ENCODE data around the gene NCMAP.
"Not testable (repeated sequence)": the region's sequence is repeated elsewhere in the genome, so short reads cannot be mapped to it uniquely, and the experiment has no call there.

The NCMAP gene, protein sequence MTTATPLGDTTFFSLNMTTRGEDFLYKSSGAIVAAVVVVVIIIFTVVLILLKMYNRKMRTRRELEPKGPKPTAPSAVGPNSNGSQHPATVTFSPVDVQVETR

DNA sequence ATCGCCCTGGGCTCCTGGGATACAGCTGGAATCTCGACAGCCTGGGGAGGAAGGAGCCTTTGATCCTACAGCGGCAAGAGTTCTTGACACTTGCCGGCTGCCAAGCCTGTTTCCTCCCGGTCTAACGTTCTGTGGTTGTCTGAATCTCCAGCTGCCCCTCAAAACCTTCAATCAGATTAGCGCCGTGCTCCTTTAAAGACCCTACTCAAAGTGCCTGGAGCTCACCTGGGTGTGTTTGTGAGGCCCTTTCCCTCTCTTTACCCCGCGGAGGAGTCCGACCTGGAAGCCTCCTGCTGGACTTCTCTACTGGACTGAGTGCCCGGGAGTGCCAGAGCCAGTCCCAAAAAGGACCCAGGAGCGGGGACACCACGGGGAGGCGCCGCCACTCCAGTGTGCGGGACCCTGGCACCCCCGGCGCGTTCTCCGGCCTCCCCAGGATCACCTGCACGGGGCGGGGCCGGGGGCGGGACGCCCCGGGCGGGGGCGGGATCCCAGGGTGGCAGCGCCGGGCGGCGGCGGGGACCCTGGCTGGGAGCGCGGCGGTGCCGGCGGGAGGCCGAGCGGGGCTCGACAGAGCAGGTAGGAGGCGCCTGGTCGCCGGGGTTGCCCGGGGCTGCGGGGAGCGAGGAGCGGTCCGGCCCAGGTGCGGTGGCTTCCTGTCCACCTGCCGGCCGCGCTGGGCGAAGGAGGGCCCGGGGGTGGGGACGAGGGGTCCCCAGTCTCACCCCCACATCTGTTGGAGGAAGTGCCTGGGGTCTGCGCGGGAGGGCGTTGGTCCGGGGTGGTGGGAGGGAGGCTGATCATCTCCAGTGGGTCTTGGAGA, at the start of gene NCMAP:
NCMAP (plus strand) TSS at position 497 of the 823 bp plus-strand sequence. CDS start 39,344 bp downstream, outside the sequence.
- DNase-seq: no peak

DNA sequence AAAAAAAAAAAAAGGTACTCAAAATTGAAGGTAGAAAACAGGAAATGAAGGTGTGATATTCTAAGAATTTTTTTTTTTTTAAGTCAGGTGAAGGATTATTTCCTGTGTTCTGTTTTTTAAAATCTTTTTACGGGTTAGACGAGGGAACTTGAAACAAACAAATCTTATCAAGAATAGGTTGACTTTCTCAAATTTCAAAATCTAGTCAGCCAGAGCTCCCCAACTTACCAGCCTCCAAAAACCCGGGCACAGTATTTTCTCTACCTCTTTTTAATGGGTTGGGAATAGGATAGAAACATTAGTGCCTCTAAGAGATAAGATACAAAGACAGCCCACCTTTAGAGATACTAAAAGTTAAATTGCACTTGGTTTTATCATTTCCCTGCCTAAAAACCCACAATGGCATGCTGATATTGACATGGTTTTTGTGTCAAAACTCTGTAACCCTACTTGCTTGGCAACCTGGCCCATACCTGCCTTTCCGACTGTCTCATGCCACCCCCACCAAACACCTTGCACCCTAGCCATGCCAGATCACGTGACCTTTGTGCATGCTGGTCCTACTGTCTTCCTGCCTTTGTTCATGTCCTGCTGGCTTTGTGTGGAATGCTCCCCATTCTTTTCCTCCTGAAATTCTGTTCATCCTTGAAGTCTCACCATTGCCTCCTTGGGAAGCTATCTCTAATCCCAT, 49.1 kb upstream of the NCMAP start:
- no peak for DNase-seq

DNA sequence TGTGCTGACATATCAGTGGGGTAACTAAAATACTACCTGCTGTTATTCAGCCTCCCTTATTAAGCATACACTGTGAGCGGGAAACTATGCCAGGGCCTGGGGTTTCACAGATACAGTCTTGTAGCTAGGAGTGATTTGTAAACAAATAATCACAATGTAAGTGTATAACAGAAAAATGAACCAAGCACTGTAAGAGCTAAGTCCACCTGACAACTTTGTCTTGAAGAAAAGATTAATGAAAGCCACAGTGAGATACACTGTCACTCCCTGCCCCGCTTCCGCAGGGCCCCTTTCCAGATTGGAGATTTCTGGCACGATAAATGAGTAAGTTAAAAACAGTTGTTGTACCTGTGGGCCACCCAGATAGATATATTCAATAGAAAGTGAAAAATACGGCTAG, 48.5 kb upstream of the NCMAP start:
- no peak for DNase-seq

DNA sequence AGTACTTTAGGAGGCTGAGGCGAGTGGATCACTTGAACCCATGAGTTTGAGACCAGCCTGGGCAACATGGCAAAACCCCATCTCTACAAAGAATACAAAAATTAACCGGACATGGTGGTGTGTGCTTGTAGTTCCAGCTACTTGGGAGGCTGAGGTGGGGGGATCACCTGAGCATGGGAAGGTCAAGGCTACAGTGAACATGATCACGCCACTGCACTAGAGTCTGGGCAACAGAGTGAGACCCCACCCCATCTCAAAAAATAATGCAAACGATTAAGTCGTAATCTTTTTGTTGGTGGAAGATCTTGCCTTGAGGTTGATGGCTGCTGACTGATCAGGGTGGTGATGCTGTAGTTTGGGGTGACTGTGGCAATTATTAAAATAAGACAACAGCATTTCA, 47.0 kb upstream of the NCMAP start:
- no peak for DNase-seq

DNA sequence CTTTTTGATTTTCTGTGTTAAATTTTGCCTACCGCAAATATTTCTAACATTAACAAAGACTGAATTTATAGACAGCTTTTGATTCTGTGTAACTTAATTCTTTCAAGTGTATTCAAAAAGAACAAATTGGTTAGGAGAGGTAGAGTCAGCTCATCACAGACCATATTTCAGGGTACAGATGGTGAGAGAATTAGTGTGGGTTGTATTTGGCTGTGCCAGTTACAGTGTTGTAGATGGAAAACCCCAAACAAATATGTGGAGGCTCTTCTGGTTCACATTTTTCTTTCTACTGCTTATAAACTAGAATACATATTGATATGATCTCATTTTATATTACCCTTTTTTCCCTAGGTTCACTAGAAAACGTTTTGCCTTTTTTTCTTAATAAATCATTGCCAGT, 42.2 kb upstream of the NCMAP start:
- no peak for DNase-seq

DNA sequence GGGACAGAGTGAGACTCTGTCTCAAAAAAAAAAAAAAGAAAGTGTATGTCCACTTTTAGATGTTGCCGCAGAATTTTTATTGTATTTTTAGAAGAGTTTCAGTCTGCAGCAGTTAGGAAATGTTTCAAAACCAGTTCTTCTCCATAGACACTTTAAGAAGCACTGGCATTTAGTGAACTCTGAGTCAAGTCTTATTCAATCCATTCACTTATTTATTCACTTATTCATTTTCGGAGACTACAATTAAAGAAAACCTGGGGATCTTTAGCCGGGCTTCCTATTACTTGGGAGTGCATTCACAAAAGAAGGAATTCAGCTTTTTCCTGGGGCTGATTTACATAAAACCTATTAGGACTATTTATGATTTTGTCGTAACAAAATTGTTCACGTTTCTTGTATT, 40.9 kb upstream of the NCMAP start:
- DNase-seq: no peak

DNA sequence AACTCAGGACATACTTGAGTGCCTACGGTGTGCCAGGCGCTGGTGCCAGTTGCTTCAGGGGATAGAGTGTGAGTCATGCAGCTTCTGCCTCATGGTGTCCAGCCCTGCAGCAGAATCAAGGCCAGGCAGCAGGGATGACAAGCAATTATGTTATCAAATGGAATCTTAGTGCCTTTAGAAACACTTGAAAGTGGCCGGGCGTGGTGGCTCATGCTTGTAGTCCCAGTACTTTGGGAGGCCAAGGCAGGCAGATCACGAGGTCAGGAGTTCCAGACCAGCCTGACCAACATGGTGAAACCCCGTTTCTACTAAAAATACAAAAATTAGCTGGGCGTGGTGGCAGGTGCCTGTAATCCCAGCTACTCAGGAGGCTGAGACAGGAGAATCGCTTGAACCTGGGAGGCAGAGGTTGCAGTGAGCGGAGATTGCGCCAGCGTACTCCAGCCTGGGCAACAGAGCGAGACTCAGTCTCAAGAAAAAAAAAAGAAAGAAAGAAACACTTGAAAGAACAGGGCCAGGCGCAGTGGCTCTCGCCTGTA, 40.1 kb upstream of the NCMAP start:
- DNase-seq: not testable (repeated sequence)

DNA sequence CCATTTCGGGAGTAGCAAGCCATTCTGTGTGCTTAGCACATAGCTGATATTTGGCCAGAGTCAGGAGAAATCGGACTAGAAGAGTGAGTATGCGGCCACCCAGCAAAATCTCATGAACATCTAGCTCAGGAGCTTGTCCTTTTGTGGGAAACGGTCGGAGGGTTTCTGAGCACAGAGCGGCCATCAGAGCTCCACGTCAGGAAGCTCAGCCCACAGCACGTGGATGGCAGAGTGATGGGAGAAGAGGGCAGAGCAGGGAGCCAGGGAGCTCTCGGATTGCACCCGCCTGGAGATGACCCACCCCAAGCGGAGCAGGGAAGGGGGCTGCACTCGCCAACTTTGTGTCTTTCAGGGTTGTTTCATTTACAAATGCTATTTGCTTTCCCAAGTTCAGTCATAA, 39.4 kb upstream of the NCMAP start:
- DNase-seq: no peak

DNA sequence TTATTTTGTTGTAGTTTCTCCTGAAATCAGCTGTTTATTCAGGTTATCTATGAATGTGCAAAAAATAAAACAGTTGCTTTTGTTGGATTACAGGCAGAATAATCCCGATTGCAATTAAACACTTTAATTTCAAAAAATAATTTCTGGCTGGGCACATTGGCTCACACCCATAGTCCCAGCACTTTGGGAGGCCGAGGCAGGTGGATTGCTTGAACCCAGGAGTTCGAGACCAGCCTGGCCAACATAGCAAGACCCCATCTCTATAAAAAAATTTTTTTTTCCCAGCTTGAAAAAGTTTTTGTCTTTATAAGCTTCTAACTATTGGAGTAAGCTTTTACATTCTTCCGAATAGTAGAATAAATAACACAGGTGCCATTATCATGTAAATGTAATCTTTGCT, 38.0 kb upstream of the NCMAP start:
- no peak for DNase-seq

DNA sequence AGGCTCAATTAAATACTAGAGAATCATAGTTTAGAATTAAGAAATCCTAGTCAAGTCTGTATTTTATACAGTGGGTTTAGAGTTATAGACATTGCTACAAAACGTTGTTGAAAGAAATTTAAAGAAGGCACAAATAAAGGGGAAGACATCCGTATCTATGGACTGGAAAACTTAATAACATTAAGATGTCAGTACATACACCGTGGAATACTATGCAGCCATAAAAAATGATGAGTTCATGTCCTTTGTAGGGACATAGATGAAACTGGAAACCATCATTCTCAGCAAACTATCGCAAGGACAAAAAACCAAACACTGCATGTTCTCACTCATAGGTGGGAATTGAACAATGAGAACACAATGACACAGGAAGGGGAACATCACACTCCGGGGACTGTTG, 35.6 kb upstream of the NCMAP start:
- not testable (repeated sequence) for DNase-seq

DNA sequence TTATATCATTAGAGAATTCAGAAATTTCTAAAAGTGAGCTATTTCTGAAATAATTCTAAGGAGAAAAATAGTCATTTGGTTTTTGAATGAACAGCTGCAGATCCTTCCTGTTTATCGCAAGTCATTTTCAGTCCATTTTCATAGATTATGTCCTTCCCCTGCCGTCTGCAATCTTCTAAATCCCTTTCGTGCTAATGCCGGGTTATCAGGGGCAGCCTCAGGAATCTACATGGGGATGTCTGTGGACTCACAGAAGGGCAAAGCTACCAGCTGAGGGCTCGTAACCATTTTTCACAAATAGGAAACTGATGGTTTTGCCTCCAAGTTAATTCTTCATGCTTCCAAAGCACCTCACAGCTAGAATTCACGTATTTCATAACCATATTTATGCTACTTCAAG, 30.3 kb upstream of the NCMAP start:
- DNase-seq: no peak

DNA sequence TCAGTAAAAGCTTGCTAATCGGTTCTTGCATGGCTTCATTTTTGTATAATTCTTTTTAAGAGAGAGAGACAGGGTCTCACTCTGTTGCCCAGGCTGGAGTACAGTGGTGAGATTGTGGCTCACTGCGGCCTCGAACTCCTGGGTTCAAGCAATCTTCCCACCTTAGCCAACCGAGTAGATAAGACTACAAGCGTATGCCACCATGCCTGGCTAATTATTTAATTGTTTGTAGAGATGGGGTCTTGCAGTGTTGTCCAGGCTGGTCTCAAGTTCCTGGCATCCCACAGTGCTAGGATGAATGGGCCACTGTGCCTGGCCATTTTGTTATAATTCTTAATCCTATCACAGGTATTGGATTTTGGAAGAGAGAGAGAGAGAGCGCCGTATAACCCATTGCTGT, 29.8 kb upstream of the NCMAP start:
- no peak for DNase-seq

DNA sequence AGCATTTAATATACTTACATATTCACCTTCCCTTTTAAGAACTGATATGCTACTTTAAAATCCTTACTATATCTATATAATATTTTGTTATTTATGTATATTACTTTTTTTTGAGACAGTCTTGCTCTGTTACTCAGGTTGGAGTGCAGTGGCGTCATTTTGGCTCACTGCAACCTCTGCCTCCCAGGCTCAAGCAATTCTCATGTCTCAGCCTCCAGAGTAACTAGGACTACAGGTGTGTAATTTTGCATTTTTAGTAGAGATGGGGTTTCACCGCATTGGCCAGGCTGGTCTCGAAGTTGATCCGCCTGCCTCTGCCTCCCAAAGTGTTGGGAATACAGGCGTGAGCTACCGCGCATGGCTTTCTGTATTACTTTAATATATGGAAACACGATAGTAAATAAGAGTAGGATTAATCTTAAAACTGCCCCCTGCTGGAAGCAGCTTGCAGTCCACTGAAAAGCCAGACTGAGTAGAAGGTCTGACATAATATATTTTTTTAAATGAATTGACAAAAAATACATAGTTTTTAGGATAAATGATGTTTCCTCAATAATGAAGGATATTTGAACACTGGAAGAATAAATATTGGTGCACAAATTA, 28.8 kb upstream of the NCMAP start:
- DNase-seq: no peak

DNA sequence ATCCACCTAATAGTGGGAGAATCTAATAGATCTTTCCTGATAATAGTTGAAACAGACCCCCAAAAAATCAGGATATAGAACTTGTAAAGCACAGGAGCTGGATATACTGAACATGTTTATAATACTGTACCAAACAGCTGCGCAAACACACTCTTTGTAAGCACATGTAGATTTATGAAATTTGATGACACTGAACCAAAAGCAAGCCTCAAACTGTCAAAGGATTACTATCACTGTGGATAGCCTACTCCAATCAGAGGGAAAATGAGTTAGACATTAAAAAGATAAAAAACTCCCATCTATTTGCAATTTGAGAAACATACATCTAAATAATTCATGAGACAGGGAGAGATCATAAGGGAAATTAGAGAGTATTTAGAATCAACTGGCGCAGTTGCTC, 27.1 kb upstream of the NCMAP start:
- no peak for DNase-seq

DNA sequence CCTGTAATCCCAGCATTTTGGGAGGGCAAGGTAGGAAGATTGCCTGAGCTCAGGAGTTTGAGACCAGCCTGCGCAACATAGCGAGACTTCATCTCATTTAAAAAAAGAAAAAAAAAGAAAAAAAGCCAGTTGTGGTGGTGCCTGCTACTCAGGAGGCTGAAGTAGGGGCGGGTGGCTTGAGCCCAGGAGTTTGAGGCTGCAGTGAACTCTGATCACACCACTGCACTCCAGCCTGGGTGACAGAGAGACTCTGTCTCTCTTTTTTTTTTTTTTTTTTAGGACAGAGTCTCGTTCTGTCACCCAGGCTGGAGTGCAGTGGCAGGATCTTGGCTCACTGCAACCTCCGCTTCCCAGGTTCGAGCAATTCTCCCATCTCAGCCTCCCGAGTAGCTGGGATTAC, 26.6 kb upstream of the NCMAP start:
- DNase-seq: not testable (repeated sequence)

DNA sequence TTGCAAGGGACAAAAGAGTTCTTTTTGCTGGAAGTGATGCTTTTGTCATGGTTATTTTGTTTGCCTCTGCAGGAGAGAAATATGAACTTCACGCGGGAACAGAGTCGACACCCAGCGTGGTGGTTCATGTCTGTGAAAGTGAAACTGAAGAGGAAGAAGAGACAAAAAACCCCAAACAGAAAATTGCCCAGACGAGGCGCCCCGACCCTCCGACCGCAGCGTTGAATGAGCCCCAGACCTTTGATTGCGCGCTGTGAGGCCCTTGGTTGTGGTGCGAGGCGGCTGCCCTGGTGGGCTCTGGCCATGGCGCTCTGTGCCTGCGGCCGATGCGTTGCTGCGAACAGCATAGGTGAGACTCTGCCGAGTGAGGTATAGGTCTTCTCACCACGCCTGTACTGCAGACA, 20.9 kb upstream of the NCMAP start:
- DNase-seq: no peak

DNA sequence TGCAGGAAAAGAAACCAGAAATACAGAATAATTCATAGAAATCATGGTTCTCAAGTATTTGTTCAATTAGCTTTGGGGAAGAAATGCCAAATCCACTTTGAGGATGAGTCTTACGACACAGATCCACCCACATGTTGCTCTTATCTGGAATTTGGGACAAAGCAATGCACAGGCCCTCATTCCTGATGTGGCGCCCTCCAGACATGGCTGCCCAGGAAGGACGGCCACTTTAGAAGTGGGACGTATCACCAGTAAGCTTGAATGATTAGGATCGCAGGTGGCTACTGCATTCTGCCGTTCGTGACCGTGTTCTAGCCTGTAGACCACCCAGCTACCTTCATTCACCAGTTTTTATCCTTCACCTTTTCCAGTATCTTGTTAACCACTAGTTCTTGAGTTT, 20.1 kb upstream of the NCMAP start:
- DNase-seq: no peak

DNA sequence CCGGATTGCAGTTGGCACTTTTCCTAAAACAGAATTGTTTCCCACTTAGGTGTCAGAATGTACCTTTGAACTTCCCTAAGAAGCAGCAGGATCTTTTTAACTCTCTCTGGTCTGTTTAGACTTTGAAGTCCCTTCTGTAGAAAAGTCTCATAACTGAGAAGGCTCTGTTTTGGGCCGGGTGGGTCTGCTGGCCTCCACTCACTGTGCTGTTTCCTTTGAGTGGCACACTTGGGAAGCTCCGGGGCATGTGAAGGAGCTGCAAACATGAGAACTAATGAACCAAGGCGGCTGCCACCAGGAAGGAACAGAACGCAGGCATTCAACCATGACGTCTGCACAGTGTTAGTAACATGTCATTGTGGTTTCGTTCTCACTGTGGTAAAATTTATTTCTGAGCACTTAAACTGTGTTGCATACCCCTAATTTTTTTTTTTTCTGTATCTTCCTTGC, 19.5 kb upstream of the NCMAP start:
- peak; percentile 27 for DNase-seq

DNA sequence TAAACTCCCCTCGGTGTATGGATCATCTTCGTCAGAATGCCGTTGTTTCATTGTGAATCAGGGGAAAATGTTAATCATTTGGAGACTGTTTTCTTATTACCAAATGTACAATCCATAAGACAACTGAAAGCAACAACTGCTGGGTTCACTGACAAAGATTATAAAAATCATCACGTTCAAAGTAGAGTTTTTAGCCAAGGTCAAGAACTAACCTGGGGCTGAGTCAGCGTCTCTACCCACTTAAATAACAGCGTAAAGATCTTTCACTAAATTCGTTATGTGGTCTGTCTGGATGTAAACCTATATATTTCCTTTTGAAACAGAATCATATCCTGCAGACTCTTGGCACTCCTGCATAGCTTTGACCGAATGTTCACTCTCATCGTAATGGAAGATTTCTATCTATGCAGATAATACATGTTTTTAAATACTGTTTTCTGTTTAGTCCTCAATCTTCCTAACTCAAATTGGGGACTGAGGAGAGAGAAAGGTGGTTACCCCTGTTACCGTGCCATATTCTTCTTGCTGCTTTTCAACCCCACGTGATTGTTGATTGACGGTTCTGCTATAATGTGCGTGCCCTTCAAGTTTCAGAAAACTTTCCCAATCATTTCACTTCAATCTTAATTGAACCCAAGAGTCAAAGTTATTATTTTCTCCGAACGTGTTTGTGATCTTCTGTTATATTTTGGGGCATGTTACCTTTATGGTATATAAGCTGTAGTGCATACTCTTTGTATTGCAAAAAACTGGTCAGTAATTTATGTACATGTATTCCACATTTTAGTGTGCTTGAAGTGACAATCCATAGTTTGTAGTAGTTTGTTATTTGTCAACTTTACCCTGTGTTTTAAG, 15.6 kb upstream of the NCMAP start:
- no peak for DNase-seq

DNA sequence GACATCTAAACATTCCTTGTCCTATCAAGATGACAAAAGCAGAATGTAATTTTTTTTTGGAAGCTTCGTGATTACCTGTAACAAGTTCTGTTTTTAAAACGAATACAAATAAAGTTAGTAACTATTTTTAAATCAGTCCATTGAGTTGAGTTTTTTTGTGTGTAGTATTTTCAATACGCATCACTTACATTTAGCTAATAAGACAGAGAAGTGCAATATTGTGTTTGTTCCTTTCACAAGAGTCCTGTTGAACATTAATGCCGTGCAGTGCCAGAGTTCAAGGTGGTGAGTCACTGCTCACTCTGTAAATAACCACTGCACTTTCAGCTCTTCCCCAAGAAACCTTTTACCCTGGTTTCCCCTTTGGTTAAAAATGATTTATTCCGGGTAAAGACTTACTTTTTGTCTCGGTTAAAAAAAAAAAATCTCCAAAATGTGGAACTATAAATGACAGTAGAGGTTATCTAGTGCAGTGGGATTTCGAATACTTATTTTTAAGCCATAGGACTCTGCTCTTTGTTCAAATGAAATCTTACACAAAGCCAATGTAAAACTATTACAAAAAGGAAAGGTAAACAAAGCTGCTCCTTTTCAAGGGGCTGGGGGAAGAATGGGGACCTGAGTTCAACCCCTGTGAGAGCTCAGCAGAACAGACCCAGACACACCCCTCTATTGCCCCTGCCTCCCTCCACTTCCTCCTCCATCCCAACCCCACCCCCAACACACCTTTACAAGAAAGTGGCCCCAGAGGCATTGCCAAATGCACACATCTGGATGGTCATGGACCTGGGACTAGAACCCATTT, 14.8 kb upstream of the NCMAP start:
- DNase-seq: no peak

DNA sequence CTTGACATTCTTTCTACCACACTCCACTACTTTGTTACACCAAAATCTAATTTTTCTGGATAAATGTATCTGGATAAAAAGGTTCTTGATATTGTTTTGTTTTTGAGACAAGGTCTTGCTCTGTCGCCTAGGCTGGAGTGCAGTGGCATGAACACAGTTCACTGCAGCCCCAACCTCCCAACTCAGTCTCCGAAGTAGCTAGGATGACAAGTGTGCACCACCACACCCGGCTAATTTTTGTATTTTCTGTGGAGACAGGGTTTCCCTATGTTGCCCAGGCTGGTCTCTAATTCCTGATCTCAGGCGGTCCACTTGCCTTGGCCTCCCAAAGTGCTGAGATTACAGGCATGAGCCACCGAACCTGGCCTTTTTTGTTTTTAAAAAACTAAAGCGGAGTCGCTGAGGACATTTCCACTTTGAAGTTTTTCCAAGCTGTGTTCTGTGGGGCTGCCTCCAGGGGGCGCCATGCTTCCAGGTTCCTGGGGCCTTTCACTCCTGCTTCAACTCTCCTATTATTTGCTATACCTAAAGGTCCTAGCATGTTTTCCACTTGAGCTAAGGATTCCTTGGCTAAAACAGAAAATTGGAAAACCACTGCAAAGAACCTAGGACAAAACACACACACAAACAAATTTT, 14.1 kb upstream of the NCMAP start:
- DNase-seq: no peak
